Right renal pelvis (tissue), 4 donors: Measurements from ENCODE around the gene GRIK5. TPM values are rescaled to one million over a fixed set of nuclear protein-coding genes. Genes with fewer than 3 reads are reported as not detected.

Experiments used
- DNase-seq, 4 donors: peaks; one replicate each; pipeline ENCODE4 v3.0.0-alpha.2; 2013; ENCODE audit warnings: low read depth in 4 of 4, low spot score in 3 of 4, missing footprints in 1 of 4
- polyA plus RNA-seq, 4 donors: library from polyadenylated mRNA; unstranded; fragments of 120-200 nt; gene quantifications; one replicate each; pipeline ENCODE4 v1.2.1, GENCODE V29; 2013; ENCODE audit not compliant: insufficient read length in 4 of 4

The GRIK5 gene
- polyA plus RNA-seq, 4 donors = 21.5 to 26.9 (median 22.8) TPM

GRCh38 chr19:42076380-42076944, 6.5 kb upstream of the GRIK5 start:
- DNase-seq = no peak

- DNase-seq = peak; percentile 96 to 99 (median 99)
Observed at GRCh38 chr19:42075616-42076379, 5.8 kb upstream of the GRIK5 start, which contains the start of gene ZNF574. ZNF574 (plus strand) TSS chr19:42076166; CDS start chr19:42078607, 2,441 bp downstream.

GRCh38 chr19:42075364-42075615, 5.3 kb upstream of the GRIK5 start:
- no peak for DNase-seq

- DNase-seq = peak in 1 of 4 donors; percentile 17
Observed at GRCh38 chr19:42074513-42075363, 4.7 kb upstream of the GRIK5 start.

GRCh38 chr19:42071247-42071646, 1.2 kb upstream of the GRIK5 start:
- no peak for DNase-seq

GRCh38 chr19:42068756-42069571, 1.0 kb downstream of the GRIK5 start:
- no peak for DNase-seq

GRCh38 chr19:42068361-42068755, 1.6 kb downstream of the GRIK5 start:
- DNase-seq = no peak

- DNase-seq = no peak
Observed at GRCh38 chr19:42067315-42067888, 2.6 kb downstream of the GRIK5 start.

- no peak for DNase-seq
Observed at GRCh38 chr19:42066075-42066754, 3.8 kb downstream of the GRIK5 start.

- DNase-seq = no peak
Observed at GRCh38 chr19:42065511-42065910, 4.5 kb downstream of the GRIK5 start.

GRCh38 chr19:42065051-42065450, 5.0 kb downstream of the GRIK5 start:
- no peak for DNase-seq

- DNase-seq = no peak
Observed at GRCh38 chr19:42064432-42064831, 5.6 kb downstream of the GRIK5 start.

- no peak for DNase-seq
Observed at GRCh38 chr19:42062381-42062780, 7.6 kb downstream of the GRIK5 start.

GRCh38 chr19:42060117-42060516, 9.9 kb downstream of the GRIK5 start:
- no peak for DNase-seq

GRCh38 chr19:42059196-42059595, 10.8 kb downstream of the GRIK5 start:
- DNase-seq = no peak

GRCh38 chr19:42057846-42058245, 12.2 kb downstream of the GRIK5 start:
- DNase-seq = no peak

- DNase-seq = no peak
Observed at GRCh38 chr19:42054205-42054604, 15.8 kb downstream of the GRIK5 start.

GRCh38 chr19:42053037-42053935, 16.7 kb downstream of the GRIK5 start:
- DNase-seq = no peak
